Activated naive CD4-positive, alpha-beta T cell treated with anti-CD3 and anti-CD28 coated beads for 36 hours (primary cell): ENCODE data around the gene ERICH3. TPM values are rescaled to one million over a fixed set of nuclear protein-coding genes. Genes with fewer than 3 reads are reported as not detected.

ENCODE experiments used
- CTCF ChIA-PET: fragments of 350-600 bp; sonication (Branson Sonifier 250); formaldehyde crosslinking; loops from one replicate; lab custom pipeline; 2021; ENCODE audit warnings: antibody characterized with exemption; lab: Charles Lee
- DNase-seq: peaks from one replicate; pipeline ENCODE4 v3.0.0-alpha.2; 2020
- H3K27ac Mint-ChIP-seq: one replicate; pipeline ENCODE4 v1.8.0; 2021; ENCODE audit warnings: mild to moderate bottlenecking, mixed read lengths
- H3K27me3 Mint-ChIP-seq: one replicate; pipeline ENCODE4 v1.8.0; 2021; ENCODE audit warnings: low read depth, mixed read lengths
- H3K36me3 Mint-ChIP-seq: one replicate; pipeline ENCODE4 v1.8.0; 2021; ENCODE audit warnings: low read depth, mixed read lengths
- H3K4me1 Mint-ChIP-seq: one replicate; pipeline ENCODE4 v1.8.0; 2021; ENCODE audit warnings: low read depth, mixed read lengths
- H3K4me3 Mint-ChIP-seq: one replicate; pipeline ENCODE4 v1.8.0; 2021; ENCODE audit warnings: mild to moderate bottlenecking, moderate library complexity, mixed read lengths
- H3K9me3 Mint-ChIP-seq: one replicate; pipeline ENCODE4 v1.8.0; 2021; ENCODE audit warnings: mixed read lengths
- intact Hi-C: fragments of 100-400 bp; cut with micrococcal nuclease; formaldehyde crosslinking; loops from one replicate; pipeline ENCODE4 v1.15.1; 2023
- total RNA-seq, 2 experiments: library from RNA; stranded (reverse); gene quantifications; one replicate each; pipeline ENCODE4 v1.2.3, GENCODE V29; 2021

The ERICH3 gene
- total RNA-seq: not detected

DNA sequence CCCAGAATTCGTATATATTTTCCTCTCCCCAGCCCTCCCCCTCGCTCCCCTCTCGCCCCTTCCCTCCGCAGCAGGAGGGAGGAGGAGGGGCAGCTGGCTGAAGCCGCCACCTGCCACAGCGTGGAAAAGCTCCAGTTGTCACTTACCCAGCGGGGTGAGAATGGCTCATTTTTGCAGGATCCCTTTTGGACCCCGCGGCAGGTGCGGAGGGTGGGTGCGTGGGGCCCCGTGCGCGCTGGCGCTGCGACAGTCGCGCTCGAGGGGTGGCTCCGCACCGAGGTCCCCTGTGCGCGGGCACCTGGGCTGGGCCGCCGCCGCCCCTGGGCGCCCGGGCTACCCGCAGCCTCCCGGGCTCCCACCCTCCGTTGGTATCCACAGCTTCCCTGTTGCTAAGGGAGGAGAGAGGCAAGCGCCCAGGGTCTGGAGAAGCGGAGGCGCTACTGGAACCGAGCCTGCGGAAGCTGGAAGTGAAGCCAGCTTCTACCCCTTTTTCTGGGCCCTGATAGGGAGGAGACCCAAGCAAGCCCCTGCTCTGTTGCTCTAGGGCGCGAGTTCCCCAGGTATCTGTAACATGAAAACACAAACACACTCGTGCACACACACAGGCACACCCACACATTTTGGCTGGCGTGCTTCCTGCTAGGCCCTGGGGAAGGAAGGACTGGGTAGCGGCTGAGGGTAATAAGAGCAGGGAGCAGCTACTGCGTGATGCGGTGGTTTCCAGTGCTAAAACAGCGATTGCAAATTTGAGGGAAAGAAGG is at the start of gene ERICH3:
Gene ERICH3, minus strand, starts transcription at position 442 of the 761 bp plus-strand sequence. Its CDS starts 273 bp downstream, at position 169.
- peaks cover 1% of the 10 kb centered on the region for H3K4me1 Mint-ChIP-seq
- intact Hi-C loops: no loop called here
- no peak within 1 kb of the TSS for H3K4me3 Mint-ChIP-seq
- H3K36me3 Mint-ChIP-seq: no peaks in the 10 kb centered on the region
- CTCF ChIA-PET: interaction anchor here (0.5 kb wide), 1 partner anchor 42 kb away, joined by 3 read pairs; no protein-coding TSS in a partner anchor
- H3K27ac Mint-ChIP-seq: no peak within 1 kb of the TSS
- H3K9me3 Mint-ChIP-seq: peaks cover 10% of the 10 kb centered on the region
- no peak for DNase-seq
- H3K27me3 Mint-ChIP-seq: peaks cover 31% of the 10 kb centered on the region

DNA sequence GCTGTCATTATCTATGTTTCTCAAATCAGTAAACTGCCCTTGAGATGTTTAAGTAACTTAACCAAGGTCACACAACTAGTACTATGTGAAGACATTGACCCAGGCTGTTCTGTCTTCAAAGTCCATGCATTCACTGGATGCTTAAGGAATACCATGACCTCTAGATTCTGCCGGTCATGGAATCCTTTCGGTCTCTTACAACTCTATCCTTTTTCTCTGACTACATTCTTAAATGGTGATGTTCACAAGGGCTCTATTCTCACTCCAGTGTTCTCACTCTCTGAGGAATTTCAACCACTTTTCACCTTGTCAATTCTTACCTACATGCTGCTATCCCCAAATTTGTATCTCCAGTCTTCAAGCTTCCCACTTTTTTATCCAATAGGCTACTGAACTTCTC is 44.0 kb upstream of the ERICH3 start:
- CTCF ChIA-PET: no interaction called here
- H3K9me3 Mint-ChIP-seq: no peaks in the 10 kb centered on the region
- intact Hi-C loops: no loop called here
- no peaks in the 10 kb centered on the region for H3K27me3 Mint-ChIP-seq
- DNase-seq: no peak
- no peaks in the 10 kb centered on the region for H3K4me1 Mint-ChIP-seq
- H3K36me3 Mint-ChIP-seq: peaks cover 17% of the 10 kb centered on the region
- no peak overlapping the region for H3K4me3 Mint-ChIP-seq
- H3K27ac Mint-ChIP-seq: no peak overlapping the region

DNA sequence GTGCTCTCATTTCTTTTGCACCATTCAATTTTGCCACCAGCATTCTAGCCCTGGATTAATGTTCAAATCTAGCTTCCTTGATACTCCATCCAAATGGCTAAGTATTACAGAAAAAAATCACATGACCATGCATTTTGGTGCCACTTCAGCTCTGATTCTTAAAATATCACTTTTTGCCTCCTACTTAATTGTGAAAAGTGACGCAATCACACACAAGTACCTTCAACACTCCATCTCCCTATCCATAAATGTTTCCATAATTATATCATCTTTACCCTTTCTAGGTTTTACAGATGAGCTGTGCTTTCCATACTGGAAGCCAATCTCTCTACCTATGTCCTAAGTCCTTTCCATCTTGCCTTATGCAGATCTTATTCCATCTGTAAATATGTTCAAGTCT is 43.2 kb upstream of the ERICH3 start:
- no peaks in the 10 kb centered on the region for H3K27me3 Mint-ChIP-seq
- peaks cover 18% of the 10 kb centered on the region for H3K36me3 Mint-ChIP-seq
- intact Hi-C loops: no loop called here
- CTCF ChIA-PET: no interaction called here
- DNase-seq: no peak
- H3K9me3 Mint-ChIP-seq: no peaks in the 10 kb centered on the region
- no peaks in the 10 kb centered on the region for H3K4me1 Mint-ChIP-seq
- no peak overlapping the region for H3K4me3 Mint-ChIP-seq
- H3K27ac Mint-ChIP-seq: no peak overlapping the region

- no peaks in the 10 kb centered on the region for H3K27me3 Mint-ChIP-seq
- no peaks in the 10 kb centered on the region for H3K4me1 Mint-ChIP-seq
- CTCF ChIA-PET: no interaction called here
- H3K27ac Mint-ChIP-seq: no peak overlapping the region
- H3K36me3 Mint-ChIP-seq: peaks cover 16% of the 10 kb centered on the region
- DNase-seq: no peak
- H3K4me3 Mint-ChIP-seq: no peak overlapping the region
- intact Hi-C loops: no loop called here
- no peaks in the 10 kb centered on the region for H3K9me3 Mint-ChIP-seq
These were observed 42.2 kb upstream of the ERICH3 start for GRCh38 chr1:74715806-74716205.

GRCh38 chr1:74715236-74715502 is 41.6 kb upstream of the ERICH3 start:
- Mint-ChIP-seq H3K4me3 (no peak overlapping the region), H3K27ac (no peak overlapping the region)
- CTCF ChIA-PET: interaction anchor here (0.7 kb wide), 1 partner anchor 42 kb away, joined by 3 read pairs; the partner anchor contains the start of gene ERICH3

GRCh38 chr1:74714429-74715235 is 41.0 kb upstream of the ERICH3 start:
- intact Hi-C loops: no loop called here
- Mint-ChIP-seq H3K9me3 (no peaks in the 10 kb centered on the region), H3K36me3 (peaks cover 13% of the 10 kb centered on the region), H3K4me3 (no peak overlapping the region), H3K27ac (no peak overlapping the region), H3K27me3 (no peaks in the 10 kb centered on the region), H3K4me1 (no peaks in the 10 kb centered on the region)
- no peak for DNase-seq
- CTCF ChIA-PET: interaction anchor here (0.5 to 0.7 kb wide), 2 partner anchors 14 to 41 kb away, joined by 3 read pairs; partner anchors contain the start of gene ERICH3

More at GRCh38 chr1:74715236-74715502, 41.6 kb upstream of the ERICH3 start:
- H3K4me1 Mint-ChIP-seq: no peaks in the 10 kb centered on the region
- intact Hi-C loops: no loop called here
- H3K27me3 Mint-ChIP-seq: no peaks in the 10 kb centered on the region
- peaks cover 13% of the 10 kb centered on the region for H3K36me3 Mint-ChIP-seq
- DNase-seq: no peak
- no peaks in the 10 kb centered on the region for H3K9me3 Mint-ChIP-seq

- Mint-ChIP-seq H3K9me3 (no peaks in the 10 kb centered on the region), H3K4me1 (no peaks in the 10 kb centered on the region), H3K27me3 (no peaks in the 10 kb centered on the region), H3K36me3 (peaks cover 16% of the 10 kb centered on the region), H3K27ac (no peak overlapping the region), H3K4me3 (no peak overlapping the region)
- CTCF ChIA-PET: no interaction called here
- DNase-seq: no peak
- intact Hi-C loops: no loop called here
These were observed 40.3 kb upstream of the ERICH3 start for GRCh38 chr1:74713849-74714248.

DNA sequence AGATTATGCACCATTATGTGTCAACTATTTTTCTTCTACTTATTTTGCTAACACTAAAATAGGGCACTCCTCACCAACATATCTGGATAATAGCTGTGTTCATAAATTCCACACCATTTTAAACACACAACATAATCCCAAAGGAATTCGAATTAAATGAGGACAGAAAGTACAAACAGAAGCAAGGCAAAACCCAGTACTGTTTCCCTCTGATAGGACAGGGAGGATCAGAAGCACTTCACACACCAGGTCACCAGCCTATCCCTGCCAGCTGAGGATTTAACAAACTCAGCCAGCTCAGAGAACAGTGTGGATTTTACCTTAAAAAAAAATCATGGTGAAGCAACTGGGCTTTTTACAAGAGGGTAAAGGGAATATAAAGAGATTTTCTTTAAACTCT is 39.3 kb upstream of the ERICH3 start:
- peaks cover 17% of the 10 kb centered on the region for H3K36me3 Mint-ChIP-seq
- CTCF ChIA-PET: interaction anchor here (1.7 kb wide), 1 partner anchor 20 kb away, joined by 4 read pairs; the partner anchor contains the start of gene TYW3
- H3K9me3 Mint-ChIP-seq: no peaks in the 10 kb centered on the region
- H3K4me3 Mint-ChIP-seq: no peak overlapping the region
- no peak for DNase-seq
- intact Hi-C loops: no loop called here
- no peaks in the 10 kb centered on the region for H3K4me1 Mint-ChIP-seq
- H3K27me3 Mint-ChIP-seq: no peaks in the 10 kb centered on the region
- H3K27ac Mint-ChIP-seq: no peak overlapping the region

- CTCF ChIA-PET: no interaction called here
- no peak for DNase-seq
- Mint-ChIP-seq H3K27ac (no peak overlapping the region), H3K27me3 (no peaks in the 10 kb centered on the region), H3K4me3 (no peak overlapping the region), H3K4me1 (no peaks in the 10 kb centered on the region), H3K9me3 (no peaks in the 10 kb centered on the region), H3K36me3 (peaks cover 16% of the 10 kb centered on the region)
- intact Hi-C loops: no loop called here
These were observed 30.0 kb upstream of the ERICH3 start for GRCh38 chr1:74703386-74704182.

GRCh38 chr1:74699331-74699730 is 25.7 kb upstream of the ERICH3 start:
- H3K9me3 Mint-ChIP-seq: no peaks in the 10 kb centered on the region
- no peaks in the 10 kb centered on the region for H3K4me1 Mint-ChIP-seq
- CTCF ChIA-PET: no interaction called here
- peaks cover 7% of the 10 kb centered on the region for H3K36me3 Mint-ChIP-seq
- H3K4me3 Mint-ChIP-seq: no peak overlapping the region
- no peak for DNase-seq
- H3K27ac Mint-ChIP-seq: no peak overlapping the region
- no peaks in the 10 kb centered on the region for H3K27me3 Mint-ChIP-seq
- intact Hi-C loops: no loop called here

- CTCF ChIA-PET: interaction anchor here (1.2 kb wide), 1 partner anchor 36 kb away, joined by 3 read pairs; no protein-coding TSS in a partner anchor
These were observed 24.2 kb upstream of the ERICH3 start for GRCh38 chr1:74697832-74698231.

GRCh38 chr1:74693473-74693872 is 19.9 kb upstream of the ERICH3 start:
- Mint-ChIP-seq H3K4me1 (peaks cover 2% of the 10 kb centered on the region), H3K4me3 (no peak overlapping the region), H3K9me3 (no peaks in the 10 kb centered on the region), H3K27me3 (no peaks in the 10 kb centered on the region), H3K27ac (no peak overlapping the region), H3K36me3 (no peaks in the 10 kb centered on the region)
- CTCF ChIA-PET: no interaction called here
- DNase-seq: no peak
- intact Hi-C loops: no loop called here

More at GRCh38 chr1:74697832-74698231, 24.2 kb upstream of the ERICH3 start:
- H3K27ac Mint-ChIP-seq: no peak overlapping the region
- H3K4me3 Mint-ChIP-seq: no peak overlapping the region
- H3K27me3 Mint-ChIP-seq: no peaks in the 10 kb centered on the region
- H3K9me3 Mint-ChIP-seq: no peaks in the 10 kb centered on the region
- intact Hi-C loops: no loop called here
- H3K4me1 Mint-ChIP-seq: no peaks in the 10 kb centered on the region
- peaks cover 1% of the 10 kb centered on the region for H3K36me3 Mint-ChIP-seq
- DNase-seq: no peak
